GM12891 (cell line): ENCODE results near the gene KCTD4.

Experiments
- DNase-seq: peaks from one replicate; pipeline ENCODE4 v3.0.0; 2011; ENCODE audit warnings: low spot score; ENCODE audit not compliant: insufficient read length
- FAIRE-seq: peaks from 2 replicates; lab custom pipeline; 2011; peaks lifted over from hg19 to GRCh38; lab: Jason Lieb, UNC
- PAX5 ChIP-seq: IDR thresholded peaks from 2 replicates; pipeline ENCODE4 v1.6.1; 2011; ENCODE audit warnings: low read length, moderate library complexity, mild to moderate bottlenecking; ENCODE audit not compliant: insufficient read depth, severe bottlenecking
- POLR2A ChIP-seq: IDR thresholded peaks from 2 replicates; pipeline ENCODE4 v1.6.1; 2011; ENCODE audit warnings: low read depth, low read length, control low read depth
- POLR2AphosphoS5 ChIP-seq: IDR thresholded peaks from 2 replicates; pipeline ENCODE4 v1.6.1; 2011; ENCODE audit warnings: low read depth, low read length, control low read depth
- POU2F2 ChIP-seq: IDR thresholded peaks from 2 replicates; pipeline ENCODE4 v1.6.1; 2011; ENCODE audit warnings: low read depth, mild to moderate bottlenecking, control low read depth, low read length, moderate library complexity
- SPI1 ChIP-seq: IDR thresholded peaks from 2 replicates; pipeline ENCODE4 v1.6.1; 2011; ENCODE audit warnings: low read depth, low read length, control low read depth
- TAF1 ChIP-seq: IDR thresholded peaks from 2 replicates; pipeline ENCODE4 v1.6.1; 2011; ENCODE audit warnings: low read depth, low read length, control low read depth

The KCTD4 gene

DNA sequence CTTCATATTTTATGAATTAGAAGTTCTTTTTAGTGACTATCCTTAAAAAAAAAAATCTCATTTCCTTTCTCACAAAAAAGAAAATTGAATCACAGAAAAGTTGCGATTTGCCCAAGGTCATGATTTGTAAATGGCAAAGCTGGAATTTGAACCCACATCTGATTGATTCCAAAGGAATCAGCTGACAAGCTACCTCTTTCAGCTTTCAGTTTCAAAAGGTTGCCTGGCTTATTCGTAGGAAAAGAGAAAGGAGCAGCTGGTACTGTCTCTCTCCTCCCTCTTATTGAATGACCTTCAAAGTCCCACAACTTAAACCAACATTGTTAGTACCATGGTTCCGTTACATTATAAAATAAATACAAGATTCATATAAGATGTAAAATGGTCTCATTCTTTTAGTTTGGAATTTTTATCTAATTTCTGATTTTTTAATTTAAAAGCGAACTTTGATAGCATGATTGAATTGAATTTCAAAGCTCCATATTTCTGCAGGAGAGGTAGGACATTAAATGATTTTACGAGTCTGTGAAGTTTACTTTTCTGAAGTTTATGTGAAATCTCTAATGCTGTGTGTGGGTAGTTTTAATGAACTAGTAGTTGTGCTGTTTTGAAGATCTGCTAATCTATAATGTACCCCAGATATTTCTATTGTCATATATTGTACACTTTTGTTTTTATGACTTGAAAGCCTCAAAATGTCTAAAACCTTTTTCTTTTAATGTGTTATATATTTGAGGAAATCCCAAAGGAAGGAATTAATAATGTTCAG, 18.5 kb upstream of the KCTD4 start:
- DNase-seq: no peak
- FAIRE-seq: no peak
- no peak for TF ChIP-seq POLR2AphosphoS5

- DNase-seq (no peak), FAIRE-seq (no peak)
- TF ChIP-seq POU2F2 (no peak), PAX5 (no peak), TAF1 (no peak), POLR2A (no peak), SPI1 (no peak), POLR2AphosphoS5 (no peak)
These were observed 17.8 kb upstream of the KCTD4 start for GRCh38 chr13:45218689-45219088.

DNA sequence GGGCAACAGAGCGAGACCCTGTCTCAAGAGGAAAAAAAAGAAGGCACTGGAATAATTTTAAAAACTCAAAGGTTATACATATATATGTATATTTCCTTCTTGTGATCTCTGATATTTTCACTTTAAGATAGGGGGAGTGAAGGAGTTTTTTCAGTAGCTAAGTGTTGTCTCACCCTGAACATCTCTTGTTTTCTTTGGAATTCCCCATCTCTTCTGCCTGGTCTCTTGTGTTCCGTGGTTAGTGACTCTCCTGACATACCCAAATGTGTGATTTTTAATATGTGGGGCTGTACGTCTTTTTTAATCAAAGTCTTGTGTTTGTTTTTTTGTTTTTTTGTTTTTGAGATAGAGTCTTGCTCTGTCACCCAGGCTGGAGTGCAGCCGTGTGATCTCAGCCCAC, 15.3 kb upstream of the KCTD4 start:
- DNase-seq (no peak), FAIRE-seq (no peak)
- TF ChIP-seq POU2F2 (no peak), TAF1 (no peak), PAX5 (no peak), POLR2A (no peak), SPI1 (no peak), POLR2AphosphoS5 (no peak)

DNA sequence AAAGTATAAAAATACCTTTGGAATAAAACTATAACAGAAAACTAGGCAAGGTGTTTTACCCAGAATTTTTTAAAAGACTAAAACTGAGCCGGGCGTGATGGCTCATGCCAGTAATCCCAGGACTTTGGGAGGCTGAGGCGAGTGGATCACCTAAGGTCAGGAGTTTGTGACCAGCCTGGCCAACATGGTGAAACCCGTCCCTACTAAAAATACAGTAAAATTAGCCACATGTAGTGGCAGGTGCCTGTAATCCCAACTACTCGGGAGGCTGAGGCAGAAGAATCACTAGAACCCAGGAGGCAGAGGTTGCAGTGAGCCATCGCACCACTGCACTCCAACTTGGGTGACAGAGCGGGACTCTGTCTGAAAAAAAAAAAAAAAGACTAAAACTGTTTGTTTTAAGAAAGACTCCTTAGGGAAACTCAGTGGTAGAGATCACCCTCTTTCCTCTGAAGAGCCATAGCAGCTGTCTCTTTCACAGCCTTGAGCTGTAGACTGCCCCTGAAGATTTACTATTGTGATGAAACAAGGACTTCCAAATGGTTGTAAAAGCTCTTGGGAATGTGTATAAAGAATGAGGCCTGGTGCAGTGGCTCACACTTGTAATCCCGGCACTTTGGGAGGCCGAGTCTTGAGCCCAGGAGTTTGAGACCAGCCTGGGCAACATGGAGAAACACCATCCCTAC, 14.7 kb upstream of the KCTD4 start:
- no peak for FAIRE-seq
- TF ChIP-seq PAX5 (no peak), TAF1 (no peak), POU2F2 (no peak), POLR2A (no peak), SPI1 (no peak), POLR2AphosphoS5 (no peak)
- DNase-seq: no peak

DNA sequence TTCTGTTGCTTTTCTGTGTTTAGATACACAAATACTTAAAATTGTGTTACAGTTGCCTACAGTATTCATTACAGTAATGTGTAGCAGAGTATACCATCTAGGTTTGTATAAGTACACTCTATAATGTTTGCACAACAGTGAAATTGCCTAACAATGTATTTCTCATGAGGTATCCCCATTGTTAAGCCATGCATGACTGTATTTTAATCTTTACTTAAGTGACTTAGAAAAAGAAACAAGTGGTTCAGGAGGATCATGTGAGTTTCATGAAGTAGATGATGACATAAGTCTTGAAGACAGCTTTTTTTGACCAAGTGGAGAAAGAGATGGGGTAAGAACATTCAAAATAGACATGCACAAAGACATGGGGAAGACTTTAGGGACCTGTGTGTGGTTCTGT, 8.4 kb upstream of the KCTD4 start:
- no peak for FAIRE-seq

DNA sequence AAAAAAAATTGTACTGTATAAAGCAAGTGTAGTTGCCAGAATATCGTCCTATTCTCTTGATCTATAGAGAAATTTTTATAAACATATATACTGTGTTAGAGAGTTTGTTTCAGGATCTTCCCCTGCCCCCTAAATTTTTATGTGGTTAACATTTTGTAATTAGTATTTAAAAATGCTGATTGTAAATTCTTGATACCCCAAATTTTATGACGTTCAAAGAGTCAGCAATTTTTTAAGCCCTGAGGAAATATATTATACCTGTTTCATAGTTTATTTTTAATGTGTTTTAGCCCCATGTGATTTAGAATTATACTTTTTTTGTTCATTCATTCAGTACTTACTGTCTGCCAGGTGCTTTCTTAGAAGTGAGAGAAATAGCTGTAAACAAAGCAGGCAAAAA, 7.3 kb upstream of the KCTD4 start:
- DNase-seq (no peak), FAIRE-seq (no peak)
- no peak for TF ChIP-seq POU2F2
- TF ChIP-seq POLR2A: no peak
- no peak for TF ChIP-seq PAX5
- TF ChIP-seq TAF1: no peak
- TF ChIP-seq POLR2AphosphoS5: no peak
- no peak for TF ChIP-seq SPI1

More for the DNA sequence above, 8.4 kb upstream of the KCTD4 start:
- DNase-seq: no peak
- TF ChIP-seq TAF1 (no peak), POLR2AphosphoS5 (no peak), SPI1 (no peak), PAX5 (no peak), POLR2A (no peak), POU2F2 (no peak)

- DNase-seq (no peak), FAIRE-seq (no peak)
- TF ChIP-seq POU2F2 (no peak), PAX5 (no peak), TAF1 (no peak), SPI1 (no peak), POLR2A (no peak), POLR2AphosphoS5 (no peak)
These were observed 6.5 kb upstream of the KCTD4 start for GRCh38 chr13:45207319-45207718.

GRCh38 chr13:45206340-45206739, 5.5 kb upstream of the KCTD4 start:
- TF ChIP-seq POLR2AphosphoS5 (no peak), TAF1 (no peak), PAX5 (no peak), POU2F2 (no peak), SPI1 (no peak), POLR2A (no peak)
- no peak for DNase-seq
- peak; percentile 64 for FAIRE-seq

- no peak for DNase-seq
- no peak for FAIRE-seq
- TF ChIP-seq POU2F2: no peak
- no peak for TF ChIP-seq POLR2A
- no peak for TF ChIP-seq POLR2AphosphoS5
- no peak for TF ChIP-seq TAF1
- no peak for TF ChIP-seq PAX5
- TF ChIP-seq SPI1: peak; percentile 29
These were observed 4.3 kb upstream of the KCTD4 start for GRCh38 chr13:45205124-45205523.
